ENCODE results near the gene NUP50.

Gene NUP50, protein sequence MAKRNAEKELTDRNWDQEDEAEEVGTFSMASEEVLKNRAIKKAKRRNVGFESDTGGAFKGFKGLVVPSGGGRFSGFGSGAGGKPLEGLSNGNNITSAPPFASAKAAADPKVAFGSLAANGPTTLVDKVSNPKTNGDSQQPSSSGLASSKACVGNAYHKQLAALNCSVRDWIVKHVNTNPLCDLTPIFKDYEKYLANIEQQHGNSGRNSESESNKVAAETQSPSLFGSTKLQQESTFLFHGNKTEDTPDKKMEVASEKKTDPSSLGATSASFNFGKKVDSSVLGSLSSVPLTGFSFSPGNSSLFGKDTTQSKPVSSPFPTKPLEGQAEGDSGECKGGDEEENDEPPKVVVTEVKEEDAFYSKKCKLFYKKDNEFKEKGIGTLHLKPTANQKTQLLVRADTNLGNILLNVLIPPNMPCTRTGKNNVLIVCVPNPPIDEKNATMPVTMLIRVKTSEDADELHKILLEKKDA

DNA sequence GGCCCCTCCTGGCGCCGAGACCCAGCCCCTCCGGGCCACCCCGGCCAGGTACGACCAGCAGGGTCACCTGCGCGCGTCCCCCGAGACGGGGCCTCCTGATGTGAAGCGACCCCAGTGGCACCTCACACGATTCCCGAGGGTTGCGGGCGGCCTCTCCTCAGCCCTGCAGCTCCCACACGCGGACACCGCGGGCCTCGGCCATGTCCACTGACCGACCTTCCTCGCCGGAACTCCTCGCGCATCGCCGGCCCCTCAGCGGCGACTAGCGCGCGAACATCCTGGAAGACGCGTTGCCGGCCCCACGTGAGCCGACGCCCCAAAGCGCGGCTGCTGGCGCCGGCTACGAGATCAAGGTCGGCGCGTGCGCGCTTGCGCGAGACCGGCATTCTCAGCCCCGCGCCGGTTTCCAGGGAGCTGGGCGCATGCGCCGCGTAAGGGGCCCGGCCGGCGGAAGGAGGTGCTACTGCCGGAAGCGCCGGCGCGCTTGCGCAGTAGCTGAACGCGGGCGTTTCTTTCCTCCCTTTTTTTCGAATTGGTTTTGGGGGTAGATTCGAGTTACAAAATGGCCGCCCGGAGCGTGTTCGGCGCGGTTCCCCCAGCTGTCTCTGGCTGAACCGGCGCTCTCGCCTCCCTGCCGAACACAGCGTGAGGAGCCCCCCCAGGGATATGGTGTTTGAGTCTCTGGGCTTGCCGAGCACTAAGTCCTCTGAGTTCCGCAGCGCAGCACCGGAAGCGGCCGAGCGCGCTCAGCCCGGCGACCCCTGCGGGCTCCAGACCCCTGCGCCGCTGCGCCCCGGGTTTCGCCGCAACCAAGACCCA lies at the start of gene NUP50:
NUP50 (plus strand) TSS at position 475 of the 819 bp plus-strand sequence. CDS start 4,253 bp downstream, outside the sequence.
- TF ChIP-seq, protein P1, sequence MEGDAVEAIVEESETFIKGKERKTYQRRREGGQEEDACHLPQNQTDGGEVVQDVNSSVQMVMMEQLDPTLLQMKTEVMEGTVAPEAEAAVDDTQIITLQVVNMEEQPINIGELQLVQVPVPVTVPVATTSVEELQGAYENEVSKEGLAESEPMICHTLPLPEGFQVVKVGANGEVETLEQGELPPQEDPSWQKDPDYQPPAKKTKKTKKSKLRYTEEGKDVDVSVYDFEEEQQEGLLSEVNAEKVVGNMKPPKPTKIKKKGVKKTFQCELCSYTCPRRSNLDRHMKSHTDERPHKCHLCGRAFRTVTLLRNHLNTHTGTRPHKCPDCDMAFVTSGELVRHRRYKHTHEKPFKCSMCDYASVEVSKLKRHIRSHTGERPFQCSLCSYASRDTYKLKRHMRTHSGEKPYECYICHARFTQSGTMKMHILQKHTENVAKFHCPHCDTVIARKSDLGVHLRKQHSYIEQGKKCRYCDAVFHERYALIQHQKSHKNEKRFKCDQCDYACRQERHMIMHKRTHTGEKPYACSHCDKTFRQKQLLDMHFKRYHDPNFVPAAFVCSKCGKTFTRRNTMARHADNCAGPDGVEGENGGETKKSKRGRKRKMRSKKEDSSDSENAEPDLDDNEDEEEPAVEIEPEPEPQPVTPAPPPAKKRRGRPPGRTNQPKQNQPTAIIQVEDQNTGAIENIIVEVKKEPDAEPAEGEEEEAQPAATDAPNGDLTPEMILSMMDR (IDR thresholded peaks at IDR 0.05; ENCODE audit: control insufficient read depth, extremely low read depth, insufficient read depth) = peak; percentile 22
- peak; percentile 80 for DNase-seq (ENCODE audit: low read depth)

DNA sequence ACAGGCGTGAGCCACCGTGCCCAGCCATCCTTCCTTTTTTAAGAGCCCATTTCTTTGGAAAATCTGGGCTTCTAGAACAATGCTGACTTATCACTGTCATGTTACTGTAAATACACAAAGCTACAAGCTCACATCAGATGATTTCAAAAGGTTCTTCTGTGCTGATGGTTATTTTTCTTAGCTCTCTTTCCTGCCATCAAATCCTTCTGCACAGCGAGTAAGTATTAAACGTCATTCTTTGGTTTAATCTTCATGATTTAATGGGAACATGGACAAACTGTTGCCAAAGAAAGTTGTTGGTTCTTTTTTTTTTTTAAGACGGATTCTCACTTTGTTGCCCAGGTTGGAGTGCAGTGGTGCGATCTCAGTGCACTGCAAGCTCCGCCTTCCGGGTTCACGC lies 43.3 kb upstream of the NUP50 start:
- H3K4me3 ChIP-seq (ENCODE audit: low read depth, low read length) = no peak overlapping the region
- no peak for DNase-seq (ENCODE audit: low read depth)
- TF ChIP-seq, protein P1 (IDR thresholded peaks at IDR 0.05; ENCODE audit: control insufficient read depth, extremely low read depth, insufficient read depth) = no peak

More for the DNA sequence above, at the start of gene NUP50:
- H3K4me3 ChIP-seq (ENCODE audit: low read depth, low read length) = peak within 1 kb of the TSS; percentile 73

DNA sequence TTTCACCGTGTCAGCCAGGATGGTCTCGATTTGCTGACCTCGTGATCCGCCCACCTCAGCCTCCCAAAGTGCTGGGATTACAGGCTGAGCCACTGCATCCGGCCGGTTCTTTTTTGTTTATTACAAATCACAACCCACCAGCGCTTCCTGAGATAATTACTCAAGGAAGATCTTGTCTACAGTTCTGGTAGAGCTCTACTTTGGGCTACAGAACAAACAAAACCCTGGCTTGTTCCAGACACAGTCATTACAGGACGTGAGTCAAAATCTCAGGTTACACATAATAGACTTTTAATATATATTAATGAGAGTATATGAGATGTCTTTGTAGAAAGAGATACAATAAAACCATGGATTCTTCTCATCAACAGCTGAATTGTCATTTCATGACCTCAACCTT lies 42.8 kb upstream of the NUP50 start:
- DNase-seq (ENCODE audit: low read depth) = no peak
- TF ChIP-seq, protein P1 (IDR thresholded peaks at IDR 0.05; ENCODE audit: control insufficient read depth, extremely low read depth, insufficient read depth) = no peak
- no peak overlapping the region for H3K4me3 ChIP-seq (ENCODE audit: low read depth, low read length)

DNA sequence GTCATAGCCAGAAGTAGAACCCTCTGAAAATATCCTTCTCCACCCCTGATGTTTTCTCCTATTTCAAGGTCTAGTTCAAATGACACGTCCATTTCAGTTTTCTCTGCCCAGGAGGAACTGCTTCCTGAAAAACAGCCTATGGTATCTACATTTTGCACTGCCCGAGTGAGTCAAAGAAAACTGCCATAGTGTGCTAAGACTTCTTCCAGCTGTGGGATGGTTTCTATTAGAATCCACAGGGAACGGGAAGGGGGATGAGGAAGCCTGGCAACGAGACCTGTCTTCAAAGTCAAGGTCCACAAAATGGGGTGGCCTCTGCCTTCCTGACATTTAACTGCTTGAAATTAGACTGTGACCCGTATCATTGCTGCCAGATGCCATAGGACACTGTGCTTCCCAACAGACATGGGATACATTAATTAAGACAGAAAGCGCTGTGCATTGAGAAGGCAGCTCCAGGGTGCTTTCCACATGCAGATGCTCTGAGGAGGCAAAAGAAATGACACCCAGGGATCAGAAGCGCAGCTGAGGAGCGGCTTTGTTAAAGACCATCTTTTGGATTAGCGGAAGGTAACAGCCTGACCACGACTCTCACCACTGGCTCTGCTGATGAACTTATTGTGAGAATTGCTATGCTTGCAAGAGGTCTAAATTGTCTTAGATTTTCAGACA lies 39.4 kb upstream of the NUP50 start:
- H3K4me3 ChIP-seq (ENCODE audit: low read depth, low read length) = no peak overlapping the region
- TF ChIP-seq, protein P1 (IDR thresholded peaks at IDR 0.05; ENCODE audit: control insufficient read depth, extremely low read depth, insufficient read depth) = no peak
- DNase-seq (ENCODE audit: low read depth) = no peak

DNA sequence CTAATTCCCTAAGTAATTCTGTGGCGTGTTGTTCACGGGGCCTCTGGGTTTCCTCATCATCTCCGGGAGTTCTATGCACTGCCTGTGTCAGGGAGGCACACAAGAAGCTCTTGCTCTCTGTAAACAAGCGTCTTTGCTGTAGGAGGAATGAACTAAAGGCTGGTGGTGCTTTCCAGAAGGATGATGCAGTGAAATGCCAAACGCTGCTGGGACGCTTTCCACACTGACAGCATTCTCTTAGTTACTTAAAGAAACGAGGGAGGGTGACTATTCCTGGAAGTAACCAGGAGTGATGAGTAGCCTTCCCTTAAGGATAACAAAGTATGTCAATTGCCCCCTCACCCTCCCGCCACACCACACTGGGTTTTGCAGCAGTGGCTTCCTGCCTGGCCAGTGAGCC lies 38.5 kb upstream of the NUP50 start:
- TF ChIP-seq, protein P1 (IDR thresholded peaks at IDR 0.05; ENCODE audit: control insufficient read depth, extremely low read depth, insufficient read depth) = no peak
- no peak for DNase-seq (ENCODE audit: low read depth)
- no peak overlapping the region for H3K4me3 ChIP-seq (ENCODE audit: low read depth, low read length)

DNA sequence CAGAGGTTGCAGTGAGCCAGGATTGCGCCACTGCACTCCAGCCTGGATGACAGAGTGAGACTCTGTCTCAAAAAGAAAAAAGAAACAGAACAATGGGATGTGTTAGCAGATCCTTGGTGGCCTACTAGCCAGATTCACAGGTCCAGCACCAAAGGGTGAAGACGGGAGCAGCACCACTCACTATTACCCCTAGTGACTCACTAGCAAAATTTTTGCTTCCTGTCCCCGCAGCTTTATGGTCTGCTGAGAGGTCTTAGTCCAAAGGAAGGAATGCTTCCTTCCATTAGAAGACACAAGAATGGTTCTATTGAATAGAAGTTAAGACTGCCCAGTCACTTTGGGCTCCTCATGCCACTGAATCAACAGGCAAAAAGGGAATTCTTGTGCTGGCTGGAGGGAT lies 35.9 kb upstream of the NUP50 start:
- TF ChIP-seq, protein P1 (IDR thresholded peaks at IDR 0.05; ENCODE audit: control insufficient read depth, extremely low read depth, insufficient read depth) = no peak
- no peak overlapping the region for H3K4me3 ChIP-seq (ENCODE audit: low read depth, low read length)
- no peak for DNase-seq (ENCODE audit: low read depth)
